Effector CD8-positive, alpha-beta T cell (primary cell): ENCODE measurements around the gene GOSR1.
"Not testable (repeated sequence)": the region's sequence is repeated elsewhere in the genome, so short reads cannot be mapped to it uniquely, and the experiment has no call there.

ENCODE experiments used
- DNase-seq: peaks from one replicate; lab custom pipeline; 2025; lab: John Stamatoyannopoulos, UW

The GOSR1 gene

GRCh38 chr17:30575648-30576325 lies 98.6 kb downstream of the GOSR1 start:
- DNase-seq = not testable (repeated sequence)

DNA sequence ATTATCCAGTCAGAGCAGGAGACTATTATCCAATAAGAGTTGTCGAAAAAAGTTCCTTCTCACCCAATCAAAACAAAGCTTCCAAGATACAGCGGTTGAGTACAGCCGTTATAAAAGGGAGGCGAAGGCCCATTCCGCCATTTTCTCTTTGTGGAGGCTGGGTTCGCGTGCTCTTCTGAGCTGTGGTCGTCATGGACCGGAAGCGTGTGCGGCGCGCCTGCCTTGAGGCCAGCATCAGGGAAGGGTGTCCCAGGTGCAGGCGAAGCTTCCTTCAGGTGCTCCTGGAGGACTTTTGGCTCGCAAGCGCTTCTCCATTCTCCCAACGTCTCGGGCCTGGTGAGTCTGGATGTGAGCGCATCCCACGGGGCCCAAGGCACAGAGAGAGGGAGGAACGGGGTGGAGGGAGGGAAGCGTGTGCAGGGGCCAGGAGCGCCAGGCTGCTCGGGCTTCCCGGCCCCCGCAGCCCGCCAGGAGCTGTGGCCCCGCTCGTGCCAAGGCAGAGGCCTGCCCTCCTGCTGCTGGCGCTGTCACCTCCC lies 99.2 kb downstream of the GOSR1 start:
- DNase-seq = no peak
